Stomach (tissue), 9 donors: ENCODE measurements around the gene SKA3. TPM values are rescaled to one million over a fixed set of nuclear protein-coding genes. Genes with fewer than 3 reads are reported as not detected.
A peak's percentile ranks its signal among the peaks of the same experiment; 100 is the strongest.

Experiments used
- DNase-seq, 2 donors: peaks; one replicate each; pipeline versions ENCODE4 v3.0.0 to v3.0.0-alpha.2; 2013 to 2019
- H3K27ac ChIP-seq, 5 donors: fragments of 200-600 bp in 4 of 5; sonication (generic) in 4 of 5; one replicate each; pipeline ENCODE4 v1.5.1; 2013 to 2019; ENCODE audit warnings: mild to moderate bottlenecking in 1 of 5, moderate library complexity in 1 of 5
- H3K27me3 ChIP-seq, 3 donors: fragments of 200-600 bp; sonication (generic); one replicate each; pipeline ENCODE4 v1.5.1; 2017 to 2019; ENCODE audit warnings: mixed run types in 1 of 3
- H3K36me3 ChIP-seq, 4 donors: fragments of 200-600 bp; sonication (generic); 1 replicate in 3 of 4; 2 replicates in 1 of 4; pipeline ENCODE4 v1.5.1; 2016 to 2019
- H3K4me1 ChIP-seq, 4 donors: fragments of 200-600 bp; sonication (generic); one replicate each; pipeline ENCODE4 v1.5.1; 2016 to 2019
- H3K4me3 ChIP-seq, 4 donors: fragments of 200-600 bp; sonication (generic) in 3 of 4; one replicate each; pipeline ENCODE4 v1.5.1; 2016 to 2019; ENCODE audit warnings: mild to moderate bottlenecking in 1 of 4
- H3K9me3 ChIP-seq, 4 donors: fragments of 200-600 bp; sonication (generic); one replicate each; pipeline ENCODE4 v1.5.1; 2016 to 2019
- CTCF ChIP-seq, 7 experiments: fragments of 450-650 bp in 4 of 7; fragments of 200-600 bp in 3 of 7; sonication (generic) in 3 of 7; IDR thresholded peaks; one replicate each; pipeline ENCODE4 v1.5.1; 2016 to 2019; ENCODE audit warnings: antibody characterized with exemption in 7 of 7, control low read depth in 2 of 7, mild to moderate bottlenecking in 1 of 7
- EP300 ChIP-seq: sonication (generic); formaldehyde crosslinking; IDR thresholded peaks from one replicate; pipeline ENCODE4 v1.6.1; 2017; ENCODE audit warnings: antibody characterized with exemption
- POLR2A ChIP-seq, 4 donors: fragments of 450-650 bp; IDR thresholded peaks; one replicate each; pipeline ENCODE4 v1.6.1; 2016; ENCODE audit warnings: antibody characterized with exemption in 4 of 4, control low read depth in 2 of 4, mild to moderate bottlenecking in 1 of 4, moderate library complexity in 1 of 4
- POLR2AphosphoS5 ChIP-seq, 3 donors: sonication (generic); formaldehyde crosslinking; IDR thresholded peaks; one replicate each; pipeline ENCODE4 v1.6.1; 2016; ENCODE audit warnings: antibody characterized with exemption in 3 of 3
- WGBS, 5 donors: extraction: QIAGEN DNeasy Blood & Tissue Kit in 3 of 5; methylation state at CpG; one replicate each; pipeline versions ENCODE4 v1.1.5 to v1.1.7; 2013 to 2018; 5-methylcytosine and 5-hydroxymethylcytosine counted together
- intact Hi-C: fragments of 100-400 bp; cut with DNase I; formaldehyde crosslinking; loops from one replicate; pipeline ENCODE4 v1.15.1; 2023; ENCODE audit warnings: low total_unique reads
- polyA plus RNA-seq, 3 donors: library from polyadenylated mRNA; stranded (reverse); fragments of 200-250 nt; gene quantifications; one replicate each; pipeline ENCODE4 v1.2.3, GENCODE V29; 2013
- total RNA-seq, 5 donors: library from RNA; depleted of rRNA; stranded (reverse); fragments of >200 nt; gene quantifications; one replicate each; pipeline versions ENCODE4 v1.1.0 to v1.2.3, GENCODE V29; 2014 to 2016
- donor health status: healthy with polysubstance abuse.
- donor health status: Bipolar disorder and iron deficiency.
- donor health status: healthy.

The SKA3 gene
- total and polyA plus RNA-seq, 8 donors: 0.76 to 3.1 (median 2.6) TPM; not detected in 1

GRCh38 chr13:21148557-21149258 is 27.6 kb downstream of the SKA3 start:
- Histone ChIP-seq H3K4me1 (peaks cover 0 to 26% (median 15%) of the 10 kb centered on the region in 4 donors), H3K9me3 (no peaks in the 10 kb centered on the region), H3K27ac (no peak overlapping the region), H3K4me3 (no peak overlapping the region), H3K27me3 (no peaks in the 10 kb centered on the region), H3K36me3 (peaks cover 12 to 50% (median 43%) of the 10 kb centered on the region in 4 donors)
- 64 to 74% (median 70%) methylated on average over 5 of the region's 5 CpGs for WGBS, 5 donors
- DNase-seq: no peak
- TF ChIP-seq CTCF (IDR thresholded peaks at IDR 0.05) (no peak), POLR2A (IDR thresholded peaks at IDR 0.05) (no peak), POLR2AphosphoS5 (IDR thresholded peaks at IDR 0.05) (no peak), EP300 (no peak)
- intact Hi-C loops: no loop called here

GRCh38 chr13:21147827-21148226 is 28.5 kb downstream of the SKA3 start:
- H3K27me3 ChIP-seq: no peaks in the 10 kb centered on the region
- DNase-seq: no peak
- no peak overlapping the region for H3K4me3 ChIP-seq
- TF ChIP-seq POLR2A (IDR thresholded peaks at IDR 0.05) (no peak), POLR2AphosphoS5 (IDR thresholded peaks at IDR 0.05) (no peak), CTCF (IDR thresholded peaks at IDR 0.05) (no peak), EP300 (no peak)
- H3K36me3 ChIP-seq: peaks cover 12 to 59% (median 51%) of the 10 kb centered on the region in 4 donors
- peaks cover 6 to 35% (median 24%) of the 10 kb centered on the region in 4 donors for H3K4me1 ChIP-seq
- no peaks in the 10 kb centered on the region for H3K9me3 ChIP-seq
- no peak overlapping the region for H3K27ac ChIP-seq
- intact Hi-C loops: no loop called here
- WGBS, 5 donors: 72 to 93% (median 80%) methylated on average over 3 to 4 of the region's 4 CpGs

- TF ChIP-seq CTCF (IDR thresholded peaks at IDR 0.05) (no peak), EP300 (no peak), POLR2AphosphoS5 (IDR thresholded peaks at IDR 0.05) (no peak), POLR2A (IDR thresholded peaks at IDR 0.05) (no peak)
- no peak overlapping the region for H3K27ac ChIP-seq
- no peaks in the 10 kb centered on the region for H3K9me3 ChIP-seq
- peaks cover 11 to 51% (median 46%) of the 10 kb centered on the region in 4 donors for H3K36me3 ChIP-seq
- H3K4me3 ChIP-seq: peak overlapping the region in 2 of 4 donors; percentile 74 to 98
- intact Hi-C loops: no loop called here
- H3K27me3 ChIP-seq: no peaks in the 10 kb centered on the region
- DNase-seq: no peak
- WGBS, 5 donors: 93 to 97% (median 95%) methylated on average over 3 of the region's 3 CpGs
- H3K4me1 ChIP-seq: peaks cover 25 to 64% (median 51%) of the 10 kb centered on the region in 4 donors
Observed at GRCh38 chr13:21142766-21143165, 33.6 kb downstream of the SKA3 start.

GRCh38 chr13:21139374-21139773 is 37.0 kb downstream of the SKA3 start:
- DNase-seq: peak in 1 of 2 donors; percentile 8
- Histone ChIP-seq H3K4me1 (peaks cover 25 to 44% (median 38%) of the 10 kb centered on the region in 4 donors), H3K9me3 (peaks cover 0 to 5% (median 0%) of the 10 kb centered on the region in 4 donors), H3K4me3 (peak overlapping the region in 3 of 4 donors; percentile 61 to 98 (median 74)), H3K27me3 (no peaks in the 10 kb centered on the region), H3K36me3 (peaks cover 0 to 23% (median 15%) of the 10 kb centered on the region in 4 donors), H3K27ac (peak overlapping the region in 4 of 5 donors; percentile 81 to 94 (median 90))
- intact Hi-C loops: no loop called here
- 84 to 89% (median 86%) methylated on average over 12 of the region's 12 CpGs for WGBS, 5 donors
- TF ChIP-seq EP300 (no peak), CTCF (IDR thresholded peaks at IDR 0.05) (no peak), POLR2A (IDR thresholded peaks at IDR 0.05) (no peak), POLR2AphosphoS5 (IDR thresholded peaks at IDR 0.05) (no peak)
